GM18505 (cell line): ENCODE results near the gene RPS15.
"Not testable (repeated sequence)": the region's sequence is repeated elsewhere in the genome, so short reads cannot be mapped to it uniquely, and the experiment has no call there.

Source experiments
- ATAC-seq: cut with Tn5 transposase; IDR thresholded peaks from one replicate; pipeline ENCODE4 v1.9.1; 2021; ENCODE audit not compliant: unreplicated experiment
- POLR2A ChIP-seq: IDR thresholded peaks from 4 replicates; pipeline ENCODE4 v1.6.1; 2011; ENCODE audit warnings: borderline replicate concordance; ENCODE audit not compliant: insufficient read depth, insufficient read length; ENCODE audit errors: extremely low read depth

RPS15 gene

DNA sequence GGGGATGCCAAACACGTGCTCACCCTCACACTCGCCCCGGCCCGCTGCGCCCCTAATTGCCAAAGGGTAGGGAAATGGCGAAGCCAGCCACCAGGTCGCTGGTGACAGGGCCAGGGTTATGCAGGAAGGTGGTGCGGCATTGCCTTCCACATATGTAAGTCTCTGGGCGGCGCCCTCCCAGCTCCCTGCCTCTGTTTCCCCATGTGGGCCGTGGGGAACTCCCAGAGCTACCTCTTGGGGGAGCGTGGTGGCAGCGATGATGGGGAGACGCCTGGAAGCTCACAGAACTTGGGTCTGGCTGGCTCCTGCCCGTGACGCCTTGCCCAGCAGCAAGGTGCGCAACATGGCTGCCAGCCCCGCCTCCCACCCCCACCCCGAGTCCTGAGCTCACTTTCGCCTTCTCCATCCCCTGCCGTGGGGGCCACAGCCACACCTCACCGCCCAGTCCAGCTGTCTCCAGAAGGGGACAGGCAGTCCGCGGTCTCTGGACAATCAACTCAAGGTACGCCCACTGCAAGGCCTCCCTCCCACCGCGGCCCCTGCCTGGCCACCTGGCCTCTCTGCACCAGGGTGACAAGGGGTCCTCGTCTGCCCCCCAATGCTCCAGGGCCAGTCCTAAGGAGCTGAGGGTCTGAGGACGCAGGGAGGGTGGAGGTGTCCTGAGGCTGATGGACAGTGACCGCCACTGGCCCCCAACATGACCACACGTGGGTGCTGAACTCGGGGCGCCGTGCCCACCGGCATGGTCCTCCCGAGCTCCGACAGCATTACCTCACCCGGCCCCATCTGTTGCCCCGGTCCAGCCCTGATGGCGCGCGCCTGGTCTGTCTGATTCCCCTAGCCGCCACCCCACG, 34.3 kb downstream of the RPS15 start:
- no peak for ATAC-seq
- no peak for TF ChIP-seq POLR2A

DNA sequence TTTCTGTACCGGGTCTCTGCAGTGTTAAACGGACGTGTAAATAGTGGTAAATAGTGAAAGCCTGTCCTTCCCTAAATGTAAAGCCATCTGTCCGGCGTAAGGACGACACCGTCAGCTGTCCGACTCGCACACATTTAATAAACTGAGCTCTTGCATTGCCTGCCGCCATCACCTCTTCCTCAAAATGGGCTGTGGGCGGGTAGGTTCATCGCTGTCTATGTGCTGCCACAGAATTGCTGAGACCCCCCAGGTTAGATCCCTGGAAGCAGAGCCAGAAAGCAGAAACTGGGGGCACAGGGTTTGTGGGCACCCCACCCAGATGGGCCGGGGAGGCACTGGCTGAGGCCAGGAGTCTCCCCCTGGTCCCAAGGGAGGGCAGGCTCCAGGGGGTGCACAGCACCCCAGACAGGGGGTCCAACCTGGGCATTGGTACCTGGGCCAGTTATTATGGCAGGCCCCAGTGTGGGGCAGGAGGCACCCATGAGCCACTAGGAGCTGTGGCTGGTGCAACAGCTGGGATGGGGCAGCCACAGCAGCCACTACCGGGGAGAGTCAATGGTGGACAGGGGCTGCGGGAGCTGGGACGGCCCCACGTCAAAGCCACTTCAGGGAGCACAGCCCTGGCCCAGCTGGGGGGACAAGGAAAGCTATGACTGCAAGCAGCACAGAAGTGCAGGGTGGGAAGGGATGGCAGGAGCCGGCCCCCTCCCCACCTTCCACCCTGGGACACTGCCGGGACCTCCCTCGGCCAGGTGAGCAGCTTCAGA, 35.1 kb downstream of the RPS15 start:
- no peak for ATAC-seq
- TF ChIP-seq POLR2A, result no peak

DNA sequence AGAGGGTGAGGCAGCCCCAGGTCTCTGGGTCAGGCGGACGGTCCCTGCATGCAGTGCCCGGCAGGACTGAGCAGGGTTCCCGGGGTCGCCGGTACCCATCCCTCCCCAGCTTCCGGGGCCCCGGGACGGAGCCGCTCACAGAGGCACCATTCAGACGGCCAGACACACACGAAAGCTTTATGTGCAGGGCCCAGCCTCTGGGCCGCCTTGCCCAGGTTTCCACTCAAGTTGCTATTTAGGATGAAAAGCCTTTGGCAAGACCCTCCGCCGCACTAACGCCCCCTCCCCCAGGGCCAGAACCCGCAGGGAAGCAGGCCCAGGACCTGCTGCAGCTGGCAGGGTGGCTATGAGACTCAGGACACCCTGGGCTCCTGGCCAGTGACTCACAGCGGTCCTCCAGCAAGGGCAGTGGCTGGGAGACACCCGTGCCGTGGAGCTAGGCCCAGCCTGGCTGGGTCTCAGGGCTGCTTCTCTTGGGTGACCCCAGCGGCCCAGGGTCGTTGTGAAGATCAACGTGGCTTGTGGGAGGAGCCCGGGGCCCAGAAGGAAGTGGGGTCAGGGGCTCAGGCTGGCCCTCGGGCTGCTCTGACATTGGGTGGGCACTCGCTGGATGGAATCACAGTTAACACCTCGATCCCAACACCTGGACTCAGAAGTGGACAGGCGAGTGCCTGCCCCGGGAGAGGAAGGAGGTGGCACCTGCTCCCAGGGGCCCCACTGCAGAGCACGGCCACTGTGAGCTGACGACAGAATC, 36.0 kb downstream of the RPS15 start:
- no peak for ATAC-seq
- no peak for TF ChIP-seq POLR2A

DNA sequence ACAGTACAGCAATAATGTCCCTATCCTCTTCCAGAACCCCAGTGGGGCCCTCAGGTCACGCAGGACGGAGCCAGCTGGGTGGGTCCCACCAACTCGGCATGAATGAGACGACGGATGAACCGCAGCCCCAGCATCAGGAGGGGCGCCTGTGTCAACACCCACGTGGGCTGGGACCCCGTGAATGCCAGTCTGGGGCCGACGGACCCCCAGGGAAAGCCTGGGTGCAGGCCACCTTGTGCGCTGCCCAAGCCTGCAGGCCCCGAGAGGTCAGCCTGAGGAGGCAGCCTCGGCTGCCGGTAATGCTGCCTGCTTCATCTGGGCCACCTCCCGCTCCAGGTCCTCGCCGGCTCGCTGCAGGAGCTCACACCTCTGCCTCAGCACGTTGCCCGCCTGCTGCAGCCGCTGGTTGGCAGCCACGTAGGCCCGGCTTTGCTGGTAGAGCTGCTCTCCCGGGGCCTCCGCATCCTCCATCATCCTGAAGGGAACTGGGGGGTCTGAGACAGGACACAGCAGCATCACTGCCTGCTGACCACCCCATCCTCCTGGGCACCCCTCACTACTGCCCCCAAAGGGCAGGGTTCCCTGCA, 36.7 kb downstream of the RPS15 start:
- ATAC-seq, result no peak
- TF ChIP-seq POLR2A, result no peak

DNA sequence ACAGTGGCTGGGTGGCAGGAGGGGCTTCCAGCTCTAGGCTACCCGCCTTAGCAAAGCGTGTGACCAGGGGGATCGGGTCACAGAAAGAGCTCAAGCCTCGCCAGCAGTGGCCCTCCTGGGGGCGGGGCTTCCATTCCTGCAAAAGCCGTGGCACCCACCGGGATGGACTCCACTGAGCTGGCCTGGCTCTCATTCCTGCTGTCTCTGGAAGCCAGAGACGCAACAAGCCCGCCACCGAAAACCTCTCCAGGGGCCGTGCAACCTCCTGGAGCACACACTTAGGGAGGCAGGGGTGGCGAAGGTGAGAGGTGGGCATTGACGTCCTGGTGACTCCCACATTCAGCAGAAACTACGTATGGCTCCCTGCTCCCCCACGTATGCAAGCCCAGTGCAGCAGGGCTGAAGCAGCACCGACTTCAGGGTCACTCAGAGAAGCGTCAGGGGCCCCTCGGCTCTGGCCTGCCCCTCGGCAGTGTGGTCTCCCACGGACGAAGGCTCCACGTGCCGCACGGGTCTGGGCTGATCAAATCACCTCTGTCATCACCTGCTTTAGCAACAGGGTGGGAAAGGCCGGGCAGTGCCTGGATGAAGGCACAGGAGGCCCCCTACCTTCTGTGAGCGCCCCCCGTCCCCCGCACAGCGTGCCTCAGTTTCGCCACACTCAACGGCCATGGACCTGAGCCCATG, 37.7 kb downstream of the RPS15 start:
- ATAC-seq, result no peak
- no peak for TF ChIP-seq POLR2A

DNA sequence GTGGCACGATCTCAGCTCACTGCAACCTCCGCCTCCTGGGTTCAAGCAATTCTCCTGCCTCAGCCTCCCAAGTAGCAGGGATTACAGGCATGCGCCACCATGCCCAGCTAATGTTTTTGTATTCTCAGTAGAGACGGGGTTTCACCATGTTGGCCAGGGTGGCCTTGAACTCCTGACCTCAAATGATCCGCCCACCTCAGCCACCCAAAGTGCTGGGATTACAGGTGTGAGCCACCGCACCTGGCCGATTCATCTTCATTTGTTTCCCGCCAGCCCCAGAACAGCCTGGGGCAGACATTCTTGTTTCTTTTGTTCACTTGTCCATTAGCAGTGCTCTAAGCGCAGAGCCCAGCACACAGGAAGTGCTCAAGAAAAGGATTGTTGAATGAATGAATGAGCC, 38.9 kb downstream of the RPS15 start:
- ATAC-seq, result not testable (repeated sequence)

DNA sequence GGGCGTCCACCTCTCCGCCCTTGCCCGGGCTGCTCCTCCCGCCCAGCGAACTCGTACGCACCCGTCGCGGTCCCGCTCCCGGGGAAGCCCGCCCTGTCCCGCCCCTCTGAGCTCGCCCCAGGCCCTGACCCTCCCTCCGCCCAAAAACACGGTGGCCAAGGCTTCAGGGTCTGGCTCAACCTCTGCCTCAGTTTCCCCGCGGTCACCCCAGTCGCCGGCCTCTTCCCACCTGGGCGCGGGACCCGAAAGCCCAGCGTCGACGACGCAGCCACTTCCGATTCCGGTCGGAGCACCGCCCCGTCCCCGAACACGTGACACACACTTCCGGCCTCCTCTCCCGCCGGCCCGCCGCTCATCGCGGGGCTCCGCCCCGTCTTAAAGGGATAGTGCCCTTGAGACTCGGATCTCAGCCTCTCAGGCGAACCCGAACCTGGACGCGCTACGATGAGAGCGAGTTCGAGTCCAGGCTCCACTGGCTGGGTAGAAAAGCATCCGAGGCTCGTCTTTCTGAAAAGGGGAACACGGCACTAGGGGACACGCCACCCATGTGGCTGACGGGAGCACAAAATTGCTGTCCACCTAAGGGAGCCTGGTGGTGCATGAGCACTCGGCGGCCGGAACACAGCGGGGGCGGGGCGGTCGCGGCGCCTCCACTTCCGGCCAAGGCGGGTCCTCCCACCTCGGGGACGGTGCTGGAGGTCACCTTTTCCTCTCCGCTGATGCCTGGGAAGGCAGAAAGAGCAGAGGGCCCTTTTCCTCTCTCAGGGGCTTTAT, 40.9 kb downstream of the RPS15 start, which contains the start of gene C19orf25:
Gene C19orf25 (minus strand): TSS at position 282 of the 774 bp plus-strand sequence. CDS start 312 bp downstream, outside the sequence.
- peak; percentile 81 for ATAC-seq
- peak; percentile 94 for TF ChIP-seq POLR2A

DNA sequence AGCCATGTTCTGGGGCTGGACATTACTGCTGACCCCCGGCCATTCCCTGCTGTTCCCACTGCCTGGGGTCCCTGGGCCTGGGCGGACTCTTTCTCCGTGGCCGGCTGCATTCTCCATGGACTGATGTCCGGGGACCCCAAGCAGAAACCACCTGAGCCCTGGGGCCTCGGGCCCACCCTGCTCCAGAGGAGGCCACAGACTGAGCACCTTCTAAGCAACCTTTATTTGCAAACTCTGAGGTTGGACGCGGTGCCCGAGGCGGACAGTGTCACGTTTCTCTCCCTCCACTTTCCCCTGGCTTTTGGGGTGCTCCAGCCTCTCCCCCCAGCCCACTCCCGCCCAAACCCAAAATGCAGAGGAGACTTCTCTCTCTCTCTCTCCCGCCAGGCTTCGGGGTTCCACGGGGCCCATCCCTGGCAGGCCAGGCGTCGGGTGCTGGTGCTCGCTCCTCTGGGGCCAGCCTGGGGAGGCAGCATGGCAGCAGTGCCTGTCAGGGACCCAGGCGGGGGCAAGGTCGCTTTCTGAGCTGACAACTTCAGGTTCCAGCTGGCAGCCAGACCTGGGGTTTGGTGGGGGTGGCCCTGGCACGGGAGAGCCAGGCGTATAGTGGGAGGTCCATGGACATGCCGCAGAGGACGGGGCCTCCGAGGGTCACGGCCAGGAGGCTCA, 43.2 kb downstream of the RPS15 start:
- no peak for ATAC-seq
- no peak for TF ChIP-seq POLR2A

DNA sequence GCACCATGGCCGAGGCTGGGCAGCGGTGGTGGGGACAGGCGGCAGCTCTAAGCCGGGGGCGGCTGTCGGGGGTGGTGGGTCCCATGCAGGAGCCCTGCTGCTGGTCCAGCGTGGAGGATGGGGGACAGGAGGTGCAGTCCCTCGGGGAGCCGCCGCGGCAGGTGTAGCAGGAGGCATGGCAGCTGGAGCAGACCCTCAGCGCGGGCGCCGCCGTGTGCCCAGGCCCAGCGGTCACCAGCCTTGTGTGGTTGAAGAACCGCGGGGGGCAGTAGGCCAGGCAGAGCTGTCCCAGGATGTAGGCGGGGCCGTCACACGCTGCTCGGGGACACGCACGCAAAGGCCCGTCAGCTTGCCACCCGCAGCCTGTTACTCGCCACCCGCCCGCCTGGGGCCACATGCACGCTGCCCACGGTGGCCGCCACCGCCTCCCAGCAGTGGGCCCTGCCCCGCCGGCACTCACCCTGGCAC, 43.7 kb downstream of the RPS15 start:
- no peak for TF ChIP-seq POLR2A
- no peak for ATAC-seq

DNA sequence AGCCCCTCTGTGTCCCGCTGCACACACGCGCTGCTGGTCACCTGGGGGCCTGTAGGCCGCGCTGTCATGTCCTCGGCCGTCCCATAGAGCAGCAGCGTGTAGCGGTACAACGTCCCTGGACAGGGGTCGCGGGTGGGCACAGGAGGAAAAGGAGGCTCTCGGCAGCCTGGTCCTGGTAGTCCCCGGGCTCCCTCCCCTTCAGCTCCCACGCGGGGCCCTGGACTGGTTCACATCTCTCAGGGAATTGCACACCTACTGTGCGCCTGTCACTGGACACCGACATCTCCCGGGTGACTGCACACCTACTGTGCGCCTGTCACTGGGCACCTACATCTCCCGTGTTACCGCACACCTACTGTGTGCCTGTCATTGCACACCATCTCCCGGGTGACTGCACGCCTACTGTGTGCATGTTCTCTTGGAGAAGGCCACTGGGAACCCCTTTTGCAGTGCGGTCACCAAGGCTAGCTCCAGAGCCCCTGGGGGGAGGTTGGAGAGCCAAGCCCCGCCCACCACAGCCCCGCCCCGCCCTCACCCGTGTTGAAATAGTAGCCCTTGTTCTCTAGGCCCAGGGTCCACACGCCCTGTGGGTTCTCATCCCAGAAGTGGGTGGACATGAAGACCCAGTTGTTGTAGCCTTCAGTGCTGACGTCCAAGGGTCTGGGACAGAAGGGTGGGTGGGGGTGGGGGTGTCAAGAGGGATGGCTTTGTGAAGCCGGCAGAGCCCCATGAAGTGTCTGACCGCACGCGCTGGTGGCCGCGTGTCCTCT, 44.4 kb downstream of the RPS15 start:
- ATAC-seq, result no peak
- no peak for TF ChIP-seq POLR2A
